ENCODE results near the gene AGPS. TPM values are rescaled to one million over a fixed set of nuclear protein-coding genes. Genes with fewer than 3 reads are reported as not detected.
A peak's percentile ranks its signal among the peaks of the same experiment; 100 is the strongest.

The AGPS gene
- total and polyA plus RNA-seq, 10 of the 15 experiments (the other 5 are each of a cell fraction or from before 2014, with no cell fraction given), result 7.9 to 54.2 (median 38.7) TPM

DNA sequence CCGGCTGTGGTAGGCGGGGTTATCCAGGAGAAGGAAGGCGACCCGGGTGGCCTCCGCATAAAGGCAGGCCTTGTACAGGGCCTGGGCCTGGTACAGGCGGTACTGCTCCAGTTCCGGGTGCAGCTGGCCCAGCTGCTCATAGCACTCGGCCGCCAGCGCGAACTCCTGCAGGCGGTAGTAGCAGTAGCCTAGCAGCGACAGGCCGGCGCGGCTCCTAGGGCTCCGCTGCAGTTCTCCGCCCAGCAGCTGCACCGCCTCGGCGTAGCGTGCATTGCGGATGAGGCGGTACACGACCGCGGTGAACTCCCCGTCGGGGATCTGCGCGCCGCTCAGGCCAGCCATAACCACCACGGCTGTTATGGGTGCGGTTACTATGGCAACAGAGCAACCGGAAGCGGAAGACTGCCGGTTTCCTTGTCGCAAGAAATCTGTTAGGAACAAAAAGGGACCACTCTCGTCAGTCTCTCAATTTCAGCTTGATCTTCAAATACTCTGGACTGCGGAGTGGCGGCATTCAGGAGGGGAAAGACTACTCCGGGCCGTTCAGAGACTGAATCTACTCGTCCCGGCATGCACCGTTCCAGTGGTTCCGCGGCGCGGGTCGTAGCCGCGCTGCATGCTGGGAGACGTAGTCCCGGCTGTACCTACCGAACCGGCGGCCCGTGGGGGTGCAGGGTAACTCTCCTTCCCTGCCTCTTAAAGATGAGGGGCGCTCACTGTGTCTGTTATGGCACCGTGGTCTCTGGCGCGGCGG, 160.0 kb downstream of the AGPS start (continued):
- TF ChIP-seq, protein P1, sequence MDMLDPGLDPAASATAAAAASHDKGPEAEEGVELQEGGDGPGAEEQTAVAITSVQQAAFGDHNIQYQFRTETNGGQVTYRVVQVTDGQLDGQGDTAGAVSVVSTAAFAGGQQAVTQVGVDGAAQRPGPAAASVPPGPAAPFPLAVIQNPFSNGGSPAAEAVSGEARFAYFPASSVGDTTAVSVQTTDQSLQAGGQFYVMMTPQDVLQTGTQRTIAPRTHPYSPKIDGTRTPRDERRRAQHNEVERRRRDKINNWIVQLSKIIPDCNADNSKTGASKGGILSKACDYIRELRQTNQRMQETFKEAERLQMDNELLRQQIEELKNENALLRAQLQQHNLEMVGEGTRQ (IDR thresholded peaks at IDR 0.05; ENCODE audit: borderline replicate concordance, low read depth, low read length), result no peak
- TF ChIP-seq, protein P2, sequence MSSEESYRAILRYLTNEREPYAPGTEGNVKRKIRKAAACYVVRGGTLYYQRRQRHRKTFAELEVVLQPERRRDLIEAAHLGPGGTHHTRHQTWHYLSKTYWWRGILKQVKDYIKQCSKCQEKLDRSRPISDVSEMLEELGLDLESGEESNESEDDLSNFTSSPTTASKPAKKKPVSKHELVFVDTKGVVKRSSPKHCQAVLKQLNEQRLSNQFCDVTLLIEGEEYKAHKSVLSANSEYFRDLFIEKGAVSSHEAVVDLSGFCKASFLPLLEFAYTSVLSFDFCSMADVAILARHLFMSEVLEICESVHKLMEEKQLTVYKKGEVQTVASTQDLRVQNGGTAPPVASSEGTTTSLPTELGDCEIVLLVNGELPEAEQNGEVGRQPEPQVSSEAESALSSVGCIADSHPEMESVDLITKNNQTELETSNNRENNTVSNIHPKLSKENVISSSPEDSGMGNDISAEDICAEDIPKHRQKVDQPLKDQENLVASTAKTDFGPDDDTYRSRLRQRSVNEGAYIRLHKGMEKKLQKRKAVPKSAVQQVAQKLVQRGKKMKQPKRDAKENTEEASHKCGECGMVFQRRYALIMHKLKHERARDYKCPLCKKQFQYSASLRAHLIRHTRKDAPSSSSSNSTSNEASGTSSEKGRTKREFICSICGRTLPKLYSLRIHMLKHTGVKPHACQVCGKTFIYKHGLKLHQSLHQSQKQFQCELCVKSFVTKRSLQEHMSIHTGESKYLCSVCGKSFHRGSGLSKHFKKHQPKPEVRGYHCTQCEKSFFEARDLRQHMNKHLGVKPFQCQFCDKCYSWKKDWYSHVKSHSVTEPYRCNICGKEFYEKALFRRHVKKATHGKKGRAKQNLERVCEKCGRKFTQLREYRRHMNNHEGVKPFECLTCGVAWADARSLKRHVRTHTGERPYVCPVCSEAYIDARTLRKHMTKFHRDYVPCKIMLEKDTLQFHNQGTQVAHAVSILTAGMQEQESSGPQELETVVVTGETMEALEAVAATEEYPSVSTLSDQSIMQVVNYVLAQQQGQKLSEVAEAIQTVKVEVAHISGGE (CRISPR knock-in tag; IDR thresholded peaks at IDR 0.05), result no peak
- TF ChIP-seq SMC3 (IDR thresholded peaks at IDR 0.05; ENCODE audit: borderline replicate concordance, low read length), result no peak
- no peak; a peak in 1 of 4 replicates for TF ChIP-seq EP300 (IDR thresholded peaks at IDR 0.05; ENCODE audit: borderline replicate concordance in 1 of 2, control insufficient read depth in 1 of 2, low read depth in 2 of 2, low read length in 2 of 2)
- TF ChIP-seq FOXM1 (IDR thresholded peaks at IDR 0.05; ENCODE audit: low read depth, low read length), result no peak
- TF ChIP-seq IKZF1 (conservative IDR thresholded peaks at IDR 0.05), result peak; percentile 96
- TF ChIP-seq EGR1 (IDR thresholded peaks at IDR 0.05; ENCODE audit: borderline replicate concordance in 1 of 2, low read depth in 2 of 2, low read length in 2 of 2), result no peak; a peak in 1 of 3 replicates
- TF ChIP-seq MEF2A (IDR thresholded peaks at IDR 0.05; ENCODE audit: insufficient read depth, low read depth, low read length), result no peak
- no peak for TF ChIP-seq ZSCAN29 (IDR thresholded peaks at IDR 0.05)
- no peak for TF ChIP-seq NFXL1 (IDR thresholded peaks at IDR 0.05; ENCODE audit: borderline replicate concordance)
- TF ChIP-seq STAT1 (conservative IDR thresholded peaks at IDR 0.05), result 0 out of 2 replicates have a peak, but pooled peaks have one; percentile 54
- TF ChIP-seq NFYA (IDR thresholded peaks at IDR 0.05; ENCODE audit: borderline replicate concordance, low read depth, low read length), result no peak
- TF ChIP-seq, protein P3, sequence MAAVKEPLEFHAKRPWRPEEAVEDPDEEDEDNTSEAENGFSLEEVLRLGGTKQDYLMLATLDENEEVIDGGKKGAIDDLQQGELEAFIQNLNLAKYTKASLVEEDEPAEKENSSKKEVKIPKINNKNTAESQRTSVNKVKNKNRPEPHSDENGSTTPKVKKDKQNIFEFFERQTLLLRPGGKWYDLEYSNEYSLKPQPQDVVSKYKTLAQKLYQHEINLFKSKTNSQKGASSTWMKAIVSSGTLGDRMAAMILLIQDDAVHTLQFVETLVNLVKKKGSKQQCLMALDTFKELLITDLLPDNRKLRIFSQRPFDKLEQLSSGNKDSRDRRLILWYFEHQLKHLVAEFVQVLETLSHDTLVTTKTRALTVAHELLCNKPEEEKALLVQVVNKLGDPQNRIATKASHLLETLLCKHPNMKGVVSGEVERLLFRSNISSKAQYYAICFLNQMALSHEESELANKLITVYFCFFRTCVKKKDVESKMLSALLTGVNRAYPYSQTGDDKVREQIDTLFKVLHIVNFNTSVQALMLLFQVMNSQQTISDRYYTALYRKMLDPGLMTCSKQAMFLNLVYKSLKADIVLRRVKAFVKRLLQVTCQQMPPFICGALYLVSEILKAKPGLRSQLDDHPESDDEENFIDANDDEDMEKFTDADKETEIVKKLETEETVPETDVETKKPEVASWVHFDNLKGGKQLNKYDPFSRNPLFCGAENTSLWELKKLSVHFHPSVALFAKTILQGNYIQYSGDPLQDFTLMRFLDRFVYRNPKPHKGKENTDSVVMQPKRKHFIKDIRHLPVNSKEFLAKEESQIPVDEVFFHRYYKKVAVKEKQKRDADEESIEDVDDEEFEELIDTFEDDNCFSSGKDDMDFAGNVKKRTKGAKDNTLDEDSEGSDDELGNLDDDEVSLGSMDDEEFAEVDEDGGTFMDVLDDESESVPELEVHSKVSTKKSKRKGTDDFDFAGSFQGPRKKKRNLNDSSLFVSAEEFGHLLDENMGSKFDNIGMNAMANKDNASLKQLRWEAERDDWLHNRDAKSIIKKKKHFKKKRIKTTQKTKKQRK (IDR thresholded peaks at IDR 0.05; ENCODE audit: low read depth, low read length), result no peak
- no peak for TF ChIP-seq FOS (IDR thresholded peaks at IDR 0.05; ENCODE audit: borderline replicate concordance, extremely low read depth, insufficient read length)
- TF ChIP-seq BRCA1 (IDR thresholded peaks at IDR 0.05; ENCODE audit: low read depth, low read length), result no peak
- peak; percentile 52; the same call in 1 of the 2 replicates for TF ChIP-seq POLR2AphosphoS5 (IDR thresholded peaks at IDR 0.05; ENCODE audit: low read length)
- peak; percentile 82 for TF ChIP-seq SIX5 (IDR thresholded peaks at IDR 0.05; ENCODE audit: low read depth, low read length, severe bottlenecking)
